Measurements from ENCODE around the gene CTAG1B.
"Not testable (repeated sequence)": the region's sequence is repeated elsewhere in the genome, so short reads cannot be mapped to it uniquely, and the experiment has no call there.

Gene CTAG1B

GRCh38 chrX:154598656-154599055 is 20.4 kb downstream of the CTAG1B start:
- no peak for TF ChIP-seq CTCF (IDR thresholded peaks at IDR 0.05)
- TF ChIP-seq ZFX (IDR thresholded peaks at IDR 0.05; ENCODE audit: borderline replicate concordance) = no peak
- no peak overlapping the region for H3K27ac ChIP-seq

GRCh38 chrX:154597221-154597620 is 21.9 kb downstream of the CTAG1B start:
- no peak overlapping the region for H3K27ac ChIP-seq
- TF ChIP-seq CTCF (IDR thresholded peaks at IDR 0.05) (no peak), ZFX (IDR thresholded peaks at IDR 0.05; ENCODE audit: borderline replicate concordance) (no peak)

GRCh38 chrX:154596290-154596929 is 22.7 kb downstream of the CTAG1B start:
- no peak overlapping the region for H3K27ac ChIP-seq
- TF ChIP-seq CTCF (IDR thresholded peaks at IDR 0.05) = no peak
- TF ChIP-seq ZFX (IDR thresholded peaks at IDR 0.05; ENCODE audit: borderline replicate concordance) = no peak

- TF ChIP-seq CTCF (IDR thresholded peaks at IDR 0.05) (no peak), ZFX (IDR thresholded peaks at IDR 0.05; ENCODE audit: borderline replicate concordance) (no peak)
- H3K27ac ChIP-seq = no peak overlapping the region
Measured at GRCh38 chrX:154595559-154596249, 23.4 kb downstream of the CTAG1B start.

- no peak overlapping the region for H3K27ac ChIP-seq
- TF ChIP-seq CTCF (IDR thresholded peaks at IDR 0.05) (no peak), ZFX (IDR thresholded peaks at IDR 0.05; ENCODE audit: borderline replicate concordance) (no peak)
Measured at GRCh38 chrX:154594491-154594890, 24.6 kb downstream of the CTAG1B start.

GRCh38 chrX:154593201-154593600 is 25.9 kb downstream of the CTAG1B start:
- TF ChIP-seq CTCF (IDR thresholded peaks at IDR 0.05) (no peak), ZFX (IDR thresholded peaks at IDR 0.05; ENCODE audit: borderline replicate concordance) (no peak)

GRCh38 chrX:154592505-154592904 is 26.6 kb downstream of the CTAG1B start:
- H3K27ac ChIP-seq = no peak overlapping the region
- TF ChIP-seq CTCF (IDR thresholded peaks at IDR 0.05) = no peak
- TF ChIP-seq ZFX (IDR thresholded peaks at IDR 0.05; ENCODE audit: borderline replicate concordance) = no peak

More at GRCh38 chrX:154593201-154593600, 25.9 kb downstream of the CTAG1B start:
- H3K27ac ChIP-seq = no peak overlapping the region

- H3K27ac ChIP-seq = not testable (repeated sequence)
Measured at GRCh38 chrX:154590415-154590814, 28.7 kb downstream of the CTAG1B start.

- H3K27ac ChIP-seq = not testable (repeated sequence)
Measured at GRCh38 chrX:154584585-154585183, 34.4 kb downstream of the CTAG1B start, which contains the start of gene CTAG1A. CTAG1A (plus strand) TSS chrX:154585133; CDS start chrX:154585207, 74 bp downstream.

GRCh38 chrX:154582994-154583393 is 36.1 kb downstream of the CTAG1B start:
- not testable (repeated sequence) for H3K27ac ChIP-seq

- H3K27ac ChIP-seq = not testable (repeated sequence)
Measured at GRCh38 chrX:154575076-154575475, 44.0 kb downstream of the CTAG1B start.

Measured in 22Rv1 (cell line).